ENCODE results near the gene SUN1. TPM values are rescaled to one million over a fixed set of nuclear protein-coding genes. Genes with fewer than 3 reads are reported as not detected.

SUN1 gene
- total RNA-seq, 3 donors from 2014 or later (not counting 1 experiment from before 2014, with no cell fraction given) = 40.2 to 63.5 (median 48.0) TPM

GRCh38 chr7:884191-885003 lies 52.1 kb downstream of the SUN1 start:
- no peak for DNase-seq
- no peak for TF ChIP-seq CTCF (IDR thresholded peaks at IDR 0.05)
- intact Hi-C loops (cut with micrococcal nuclease) = no loop called here
- H3K27ac Mint-ChIP-seq = peak overlapping the region in 1 of 2 donors; percentile 23
- Histone ChIP-seq H3K4me1 (ENCODE audit: control insufficient read depth, insufficient read depth, low read length) (peaks cover 18% of the 10 kb centered on the region), H3K27ac (ENCODE audit: low read length) (no peak overlapping the region), H3K36me3 (ENCODE audit: control insufficient read depth, insufficient read depth, low read length) (peaks cover 26% of the 10 kb centered on the region), H3K27me3 (ENCODE audit: control insufficient read depth, insufficient read depth, low read length) (no peaks in the 10 kb centered on the region), H3K9me3 (ENCODE audit: control insufficient read depth, insufficient read depth, low read length) (no peaks in the 10 kb centered on the region), H3K4me3 (ENCODE audit: low read length) (no peak overlapping the region)
- H3K4me1 Mint-ChIP-seq = peaks cover 11 to 28% of the 10 kb centered on the region in 2 donors
- no peaks in the 10 kb centered on the region for H3K9me3 Mint-ChIP-seq
- no peaks in the 10 kb centered on the region for H3K36me3 Mint-ChIP-seq
- H3K4me3 Mint-ChIP-seq = no peak overlapping the region
- H3K27me3 Mint-ChIP-seq (ENCODE audit: low read depth in 2 of 2) = no peaks in the 10 kb centered on the region
- no peak for ATAC-seq
- WGBS (ENCODE audit: insufficient coverage) = 89% methylated on average over 31 of the region's 31 CpGs

GRCh38 chr7:885261-885892 lies 53.1 kb downstream of the SUN1 start:
- Histone ChIP-seq H3K4me3 (ENCODE audit: low read length) (no peak overlapping the region), H3K4me1 (ENCODE audit: control insufficient read depth, insufficient read depth, low read length) (peaks cover 18% of the 10 kb centered on the region), H3K27ac (ENCODE audit: low read length) (no peak overlapping the region), H3K36me3 (ENCODE audit: control insufficient read depth, insufficient read depth, low read length) (peaks cover 27% of the 10 kb centered on the region), H3K9me3 (ENCODE audit: control insufficient read depth, insufficient read depth, low read length) (no peaks in the 10 kb centered on the region), H3K27me3 (ENCODE audit: control insufficient read depth, insufficient read depth, low read length) (no peaks in the 10 kb centered on the region)
- Mint-ChIP-seq H3K27me3 (ENCODE audit: low read depth in 2 of 2) (no peaks in the 10 kb centered on the region), H3K27ac (no peak overlapping the region), H3K4me1 (peaks cover 11 to 28% of the 10 kb centered on the region in 2 donors), H3K4me3 (no peak overlapping the region), H3K36me3 (no peaks in the 10 kb centered on the region), H3K9me3 (no peaks in the 10 kb centered on the region)
- intact Hi-C loops (cut with micrococcal nuclease) = no loop called here
- DNase-seq (no peak), ATAC-seq (no peak)
- TF ChIP-seq CTCF (IDR thresholded peaks at IDR 0.05) = no peak
- whole genome bisulfite sequencing (ENCODE audit: insufficient coverage) = 94% methylated on average over 25 of the region's 25 CpGs

- Mint-ChIP-seq H3K9me3 (no peaks in the 10 kb centered on the region), H3K27me3 (ENCODE audit: low read depth in 2 of 2) (no peaks in the 10 kb centered on the region), H3K36me3 (no peaks in the 10 kb centered on the region), H3K4me3 (no peak overlapping the region), H3K4me1 (peaks cover 11 to 28% of the 10 kb centered on the region in 2 donors), H3K27ac (no peak overlapping the region)
- ATAC-seq = no peak
- Histone ChIP-seq H3K4me3 (ENCODE audit: low read length) (no peak overlapping the region), H3K9me3 (ENCODE audit: control insufficient read depth, insufficient read depth, low read length) (no peaks in the 10 kb centered on the region), H3K36me3 (ENCODE audit: control insufficient read depth, insufficient read depth, low read length) (peaks cover 33% of the 10 kb centered on the region), H3K27me3 (ENCODE audit: control insufficient read depth, insufficient read depth, low read length) (no peaks in the 10 kb centered on the region), H3K27ac (ENCODE audit: low read length) (no peak overlapping the region), H3K4me1 (ENCODE audit: control insufficient read depth, insufficient read depth, low read length) (peaks cover 18% of the 10 kb centered on the region)
- intact Hi-C loops (cut with micrococcal nuclease) = no loop called here
- 90% methylated on average over 30 of the region's 30 CpGs for WGBS (ENCODE audit: insufficient coverage)
- DNase-seq = no peak
- no peak for TF ChIP-seq CTCF (IDR thresholded peaks at IDR 0.05)
These were observed 53.8 kb downstream of the SUN1 start for GRCh38 chr7:885893-886625.

Data from natural killer cell (primary cell).